ENCODE data around the gene TBX18.

TBX18 gene

GRCh38 chr6:84764332-84765049 lies at the start of gene TBX18:
Gene TBX18 (minus strand): TSS chr6:84764598. CDS start chr6:84764181, 417 bp downstream.
- no peak for DNase-seq (ENCODE audit: low spot score)

- no peak for DNase-seq (ENCODE audit: low spot score)
Measured at GRCh38 chr6:84811351-84811750, 47.0 kb upstream of the TBX18 start.

GRCh38 chr6:84809455-84809854 lies 45.1 kb upstream of the TBX18 start:
- DNase-seq (ENCODE audit: low spot score): no peak

- no peak for DNase-seq (ENCODE audit: low spot score)
Measured at GRCh38 chr6:84808491-84809061, 44.2 kb upstream of the TBX18 start.

GRCh38 chr6:84805145-84805544 lies 40.7 kb upstream of the TBX18 start:
- no peak for DNase-seq (ENCODE audit: low spot score)

GRCh38 chr6:84804720-84805119 lies 40.3 kb upstream of the TBX18 start:
- DNase-seq (ENCODE audit: low spot score): no peak

- no peak for DNase-seq (ENCODE audit: low spot score)
Measured at GRCh38 chr6:84801250-84801649, 36.9 kb upstream of the TBX18 start.

GRCh38 chr6:84798257-84798656 lies 33.9 kb upstream of the TBX18 start:
- DNase-seq (ENCODE audit: low spot score): no peak

- DNase-seq (ENCODE audit: low spot score): no peak
Measured at GRCh38 chr6:84796343-84796742, 31.9 kb upstream of the TBX18 start.

GRCh38 chr6:84791927-84792326 lies 27.5 kb upstream of the TBX18 start:
- no peak for DNase-seq (ENCODE audit: low spot score)

- no peak for DNase-seq (ENCODE audit: low spot score)
Measured at GRCh38 chr6:84791233-84791632, 26.8 kb upstream of the TBX18 start.

- no peak for DNase-seq (ENCODE audit: low spot score)
Measured at GRCh38 chr6:84789170-84789569, 24.8 kb upstream of the TBX18 start.

GRCh38 chr6:84788689-84789088 lies 24.3 kb upstream of the TBX18 start:
- DNase-seq (ENCODE audit: low spot score): no peak

- DNase-seq (ENCODE audit: low spot score): no peak
Measured at GRCh38 chr6:84785671-84786070, 21.3 kb upstream of the TBX18 start.

- DNase-seq (ENCODE audit: low spot score): no peak
Measured at GRCh38 chr6:84779917-84780316, 15.5 kb upstream of the TBX18 start.

GRCh38 chr6:84779380-84779779 lies 15.0 kb upstream of the TBX18 start:
- no peak for DNase-seq (ENCODE audit: low spot score)

- DNase-seq (ENCODE audit: low spot score): no peak
Measured at GRCh38 chr6:84777888-84778287, 13.5 kb upstream of the TBX18 start.

GRCh38 chr6:84776392-84776791 lies 12.0 kb upstream of the TBX18 start:
- no peak for DNase-seq (ENCODE audit: low spot score)

- DNase-seq (ENCODE audit: low spot score): no peak
Measured at GRCh38 chr6:84775751-84776150, 11.4 kb upstream of the TBX18 start.

- no peak for DNase-seq (ENCODE audit: low spot score)
Measured at GRCh38 chr6:84774985-84775284, 10.5 kb upstream of the TBX18 start.

- DNase-seq (ENCODE audit: low spot score): no peak
Measured at GRCh38 chr6:84774157-84774984, 10.0 kb upstream of the TBX18 start.

- no peak for DNase-seq (ENCODE audit: low spot score)
Measured at GRCh38 chr6:84773431-84774156, 9.2 kb upstream of the TBX18 start.

- no peak for DNase-seq (ENCODE audit: low spot score)
Measured at GRCh38 chr6:84773133-84773430, 8.7 kb upstream of the TBX18 start.

Measured in hematopoietic multipotent progenitor cell treated with erythropoietin and hydrocortisone succinate and interleukin-3 and kit ligand, for 15 days (in vitro differentiated cells).